Left renal pelvis (tissue), 4 donors: Measurements from ENCODE around the gene LCE1B. TPM values are rescaled to one million over a fixed set of nuclear protein-coding genes. Genes with fewer than 3 reads are reported as not detected.

Source experiments
- DNase-seq, 4 donors: peaks; one replicate each; pipeline ENCODE4 v3.0.0-alpha.2; 2013; ENCODE audit warnings: low read depth in 4 of 4, low spot score in 3 of 4
- polyA plus RNA-seq, 4 donors: library from polyadenylated mRNA; unstranded; fragments of 120-200 nt; gene quantifications; one replicate each; pipeline ENCODE4 v1.2.1, GENCODE V29; 2013; ENCODE audit not compliant: insufficient read length in 4 of 4

LCE1B gene, protein sequence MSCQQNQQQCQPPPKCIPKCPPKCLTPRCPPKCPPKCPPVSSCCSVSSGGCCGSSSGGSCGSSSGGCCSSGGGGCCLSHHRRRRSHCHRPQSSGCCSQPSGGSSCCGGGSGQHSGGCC
- polyA plus RNA-seq: not detected

DNA sequence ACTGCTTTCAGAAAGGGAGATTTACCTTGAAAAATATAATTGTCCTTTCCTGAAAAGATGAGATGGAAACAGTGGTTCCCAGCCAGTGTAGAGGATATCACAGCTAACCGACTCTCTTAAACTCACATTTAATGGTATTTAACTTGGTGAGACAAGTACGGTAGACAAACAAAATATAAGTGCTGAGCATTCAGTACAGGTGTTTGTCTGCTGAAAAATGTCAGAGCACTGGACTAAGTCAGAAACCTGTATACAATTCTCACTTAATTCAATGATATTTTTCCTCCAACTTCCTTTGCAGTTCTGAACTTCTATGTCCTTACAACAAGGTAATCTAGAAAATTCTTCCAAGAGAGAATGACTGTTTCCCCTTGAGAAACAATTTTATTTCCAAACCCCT lies at the start of gene LCE1B:
Gene LCE1B, plus strand, starts transcription at position 301 of the 400 bp plus-strand sequence. CDS start 476 bp downstream, outside the sequence.
- DNase-seq: no peak

DNA sequence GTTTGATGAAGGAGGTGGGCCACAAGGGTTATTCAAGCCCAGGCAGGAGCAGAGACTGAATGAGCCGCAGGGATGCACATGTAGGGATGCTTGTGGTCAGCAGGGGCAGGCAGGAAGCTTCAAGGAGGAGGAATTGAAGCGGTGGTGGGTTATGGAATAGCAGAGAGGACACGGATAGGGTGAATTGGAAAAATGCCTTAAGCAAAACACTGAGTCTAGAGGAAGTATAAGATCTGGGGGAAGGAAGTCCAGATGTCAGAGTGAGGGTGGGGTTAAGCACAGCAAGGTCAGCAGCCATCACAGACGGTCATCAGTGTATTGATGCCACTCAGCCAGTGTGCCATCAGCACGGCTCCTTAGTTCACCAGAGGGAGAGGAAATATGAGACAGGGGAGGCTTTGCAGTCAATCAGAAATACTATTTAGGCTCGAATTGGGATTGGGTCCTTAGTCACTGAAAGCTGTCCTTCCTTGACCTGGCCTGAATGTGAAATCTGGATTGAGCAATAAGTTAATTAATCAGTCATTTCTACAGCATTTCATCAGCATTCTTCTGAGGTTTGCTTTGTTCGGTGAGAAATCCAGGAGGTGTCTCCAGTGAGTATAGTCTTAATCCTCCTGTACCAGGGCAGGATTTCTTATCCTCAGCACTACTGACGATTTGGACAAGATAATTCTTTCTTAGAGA lies 42.8 kb upstream of the LCE1B start:
- no peak for DNase-seq

DNA sequence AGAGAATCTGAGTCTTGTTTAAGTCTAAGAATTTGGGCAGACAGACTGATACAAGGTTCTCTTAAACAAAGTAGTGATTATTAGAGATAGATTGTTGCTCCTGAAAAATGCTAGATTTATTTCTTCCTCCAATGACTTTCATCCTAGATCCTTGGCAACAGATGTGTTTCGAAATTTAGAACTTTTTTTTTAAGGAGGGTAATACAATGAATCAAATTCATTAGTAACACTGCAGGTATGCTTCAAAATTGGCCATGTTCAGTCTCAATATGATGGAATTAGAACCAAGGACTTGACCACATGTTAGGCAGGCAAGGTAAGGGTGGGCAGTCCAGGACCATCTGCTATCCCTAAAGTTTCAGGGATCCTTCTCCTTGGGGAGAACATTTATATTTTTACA lies 41.4 kb upstream of the LCE1B start:
- DNase-seq: no peak

GRCh38 chr1:152774875-152775274 lies 36.9 kb upstream of the LCE1B start, which contains the start of gene LCE1F:
Gene LCE1F, plus strand, starts transcription at chr1:152775140. Its CDS starts 1,232 bp downstream, at chr1:152776372.
- no peak for DNase-seq

DNA sequence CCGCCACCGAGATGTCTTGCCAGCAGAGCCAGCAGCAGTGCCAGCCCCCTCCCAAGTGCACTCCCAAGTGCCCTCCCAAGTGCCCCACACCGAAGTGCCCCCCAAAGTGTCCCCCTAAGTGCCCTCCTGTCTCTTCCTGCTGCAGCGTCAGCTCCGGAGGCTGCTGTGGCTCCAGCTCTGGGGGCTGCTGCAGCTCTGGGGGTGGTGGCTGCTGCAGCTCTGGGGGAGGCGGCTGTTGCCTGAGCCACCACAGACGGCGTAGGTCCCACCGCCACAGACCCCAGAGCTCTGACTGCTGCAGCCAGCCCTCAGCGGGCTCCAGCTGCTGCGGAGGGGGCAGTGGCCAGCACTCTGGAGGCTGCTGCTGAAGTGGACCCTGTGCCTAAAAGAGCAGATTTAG lies 35.4 kb upstream of the LCE1B start:
- DNase-seq: no peak

- DNase-seq: no peak
These were observed 34.1 kb upstream of the LCE1B start for GRCh38 chr1:152777510-152778137.

DNA sequence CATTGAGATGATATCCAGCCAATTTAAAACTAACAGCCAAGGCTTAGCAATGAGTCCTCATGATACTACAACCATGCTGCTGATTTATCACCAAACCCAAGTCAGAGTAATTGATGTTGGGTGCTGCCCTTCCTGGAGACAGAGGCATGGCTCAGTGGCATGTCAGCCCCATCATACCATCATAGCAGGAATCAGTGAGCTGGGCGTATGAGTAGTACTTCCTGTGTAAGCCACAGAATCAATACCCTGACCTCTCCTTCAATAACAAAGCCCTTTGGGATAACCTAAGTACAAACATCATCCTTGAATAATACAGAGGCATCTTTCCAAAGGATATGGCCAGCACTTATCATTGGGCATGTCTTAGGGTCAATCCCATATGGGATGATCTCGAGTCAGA lies 28.7 kb upstream of the LCE1B start:
- DNase-seq: no peak

GRCh38 chr1:152786077-152786476 lies 25.7 kb upstream of the LCE1B start, which contains the start of gene LCE1E:
Gene LCE1E, plus strand, starts transcription at chr1:152786257. Its CDS starts 1,043 bp downstream, at chr1:152787300.
- no peak for DNase-seq

- no peak for DNase-seq
These were observed 16.1 kb upstream of the LCE1B start for GRCh38 chr1:152795686-152796085.

GRCh38 chr1:152796421-152796820 lies 15.3 kb upstream of the LCE1B start, which contains the start of gene LCE1D:
Gene LCE1D, plus strand, starts transcription at chr1:152796721. Its CDS starts 1,074 bp downstream, at chr1:152797795.
- DNase-seq: no peak

GRCh38 chr1:152801333-152801732 lies 10.4 kb upstream of the LCE1B start:
- DNase-seq: no peak

- DNase-seq: no peak
These were observed 5.2 kb upstream of the LCE1B start, which contains the start of gene LCE1C for GRCh38 chr1:152806576-152806975. Gene LCE1C, minus strand, starts transcription at chr1:152806651. Its CDS starts 1,173 bp downstream, at chr1:152805478.

DNA sequence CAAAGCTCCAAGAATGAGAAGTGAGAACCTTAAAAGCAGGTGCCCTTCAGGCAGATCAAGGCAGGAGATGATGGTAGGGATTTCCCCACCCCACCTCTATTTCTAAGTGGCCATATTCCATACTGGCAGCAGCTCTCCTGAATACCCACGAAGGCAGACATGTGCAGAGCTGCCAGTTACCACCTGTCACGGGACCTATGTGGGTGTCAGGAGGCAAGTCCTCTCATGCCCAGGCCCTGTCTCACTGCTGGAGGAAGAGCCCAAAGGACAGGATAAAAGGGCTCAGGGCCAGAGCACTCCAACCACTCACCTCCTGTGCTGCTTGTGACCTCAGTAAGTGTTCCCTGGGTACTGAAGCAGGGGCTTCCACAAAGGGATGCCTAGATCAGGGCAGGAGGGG lies 721 bp upstream of the LCE1B start:
- DNase-seq: no peak

GRCh38 chr1:152817309-152817708 lies 5.5 kb downstream of the LCE1B start:
- no peak for DNase-seq

DNA sequence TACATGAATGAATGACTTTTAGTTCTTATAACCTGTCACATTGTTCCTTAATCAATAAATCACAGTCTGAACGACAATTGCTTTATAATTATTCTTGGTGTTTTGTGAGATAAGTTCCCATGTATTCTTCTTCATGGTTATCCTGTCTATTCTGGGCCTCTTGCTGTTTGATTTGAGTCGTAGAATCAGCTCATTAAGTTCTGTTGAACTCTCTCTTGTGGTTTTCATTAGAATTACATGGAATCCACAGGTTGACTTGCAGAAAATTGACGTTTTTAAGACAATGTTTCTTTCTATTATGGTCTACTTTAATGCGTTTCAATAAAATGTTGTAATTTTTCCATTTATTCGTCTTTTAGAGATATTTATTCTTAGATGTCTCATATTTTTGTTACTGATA lies 11.5 kb downstream of the LCE1B start:
- no peak for DNase-seq

DNA sequence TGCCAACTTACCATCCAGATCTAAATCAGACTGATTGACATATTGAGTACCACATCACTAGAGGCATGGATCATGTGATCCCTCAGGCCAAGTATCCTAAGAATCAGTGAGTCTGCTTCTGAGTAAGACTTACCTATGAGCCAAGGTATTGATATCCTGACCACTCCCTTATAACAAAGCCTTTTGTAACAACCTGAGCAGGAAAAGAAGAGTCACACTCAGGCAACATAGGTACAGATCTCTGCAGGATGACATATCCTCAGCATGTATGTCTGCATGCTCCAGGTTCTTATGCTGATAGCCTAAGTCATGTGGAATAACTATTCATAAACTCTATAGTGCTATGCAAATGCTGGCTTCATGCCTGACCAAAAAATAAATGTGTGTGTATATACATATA lies 13.2 kb downstream of the LCE1B start:
- no peak for DNase-seq

DNA sequence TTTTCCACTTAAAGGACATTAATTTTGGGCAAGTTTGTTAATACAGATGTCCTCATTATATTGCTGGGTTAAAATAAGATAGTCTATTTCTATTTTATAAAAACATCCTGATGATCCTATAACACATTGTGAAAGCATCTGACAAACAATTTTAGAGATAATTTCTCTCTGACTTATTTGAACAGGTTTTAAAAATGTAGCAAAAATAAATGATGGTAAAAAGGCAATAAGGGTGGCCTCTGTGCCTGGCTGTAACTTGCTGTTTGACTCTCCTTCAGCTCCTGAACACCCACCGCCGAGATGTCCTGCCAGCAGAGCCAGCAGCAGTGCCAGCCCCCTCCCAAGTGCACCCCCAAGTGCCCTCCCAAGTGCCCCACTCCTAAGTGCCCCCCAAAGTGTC lies 15.4 kb downstream of the LCE1B start, which contains the start of gene LCE1A:
Gene LCE1A, plus strand, starts transcription at position 301 of the 400 bp plus-strand sequence. Its CDS starts 0 bp downstream, at position 301.
- DNase-seq: no peak

GRCh38 chr1:152836870-152837269 lies 25.1 kb downstream of the LCE1B start:
- DNase-seq: no peak

DNA sequence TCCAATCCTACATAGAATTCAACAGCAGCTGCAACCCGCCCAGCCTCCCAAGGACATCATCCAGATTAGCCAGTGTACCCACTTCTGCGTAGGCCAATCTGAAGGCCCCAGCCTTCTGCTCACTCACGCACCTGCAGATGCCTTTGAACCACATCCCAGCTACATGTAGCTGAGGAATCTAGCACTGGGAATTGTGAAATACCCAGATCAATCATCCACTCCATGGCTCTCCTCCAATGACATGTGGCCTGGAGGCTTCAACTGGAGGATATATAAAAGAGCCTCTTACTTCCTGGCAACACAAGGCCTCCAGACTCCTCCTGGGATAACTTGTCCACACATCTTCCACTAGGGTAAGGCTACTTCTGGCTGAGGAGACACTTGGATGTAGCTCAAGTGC lies 30.8 kb downstream of the LCE1B start, which contains the start of gene LCE6A:
Gene LCE6A, plus strand, starts transcription at position 301 of the 400 bp plus-strand sequence. CDS start 665 bp downstream, outside the sequence.
- no peak for DNase-seq

GRCh38 chr1:152855661-152856060 lies 43.9 kb downstream of the LCE1B start:
- DNase-seq: no peak

- DNase-seq: no peak
These were observed 46.3 kb downstream of the LCE1B start for GRCh38 chr1:152858062-152858461.
